Liver (tissue), 9 donors: ENCODE data around the gene CHST12. TPM values are rescaled to one million over a fixed set of nuclear protein-coding genes. Genes with fewer than 3 reads are reported as not detected.

Experiments
- DNase-seq: peaks from one replicate; pipeline ENCODE4 v3.0.0-alpha.2; 2017; ENCODE audit warnings: low spot score
- H3K27ac ChIP-seq, 2 donors: one replicate each; pipeline ENCODE4 v1.7.0; 2013; ENCODE audit warnings: inconsistent platforms in 2 of 2, low read length in 2 of 2, control low read depth in 1 of 2, low read depth in 1 of 2, mild to moderate bottlenecking in 1 of 2
- H3K27me3 ChIP-seq, 4 donors: one replicate each; pipeline versions ENCODE4 v1.6.1 to v1.7.0; 2013; ENCODE audit warnings: low read length in 3 of 4, inconsistent platforms in 1 of 4, mild to moderate bottlenecking in 1 of 4, moderate library complexity in 1 of 4; ENCODE audit not compliant: control insufficient read depth in 4 of 4, insufficient read depth in 4 of 4
- H3K36me3 ChIP-seq, 4 donors: one replicate each; pipeline versions ENCODE4 v1.6.1 to v1.7.0; 2013; ENCODE audit warnings: low read length in 3 of 4, mild to moderate bottlenecking in 3 of 4, low read depth in 1 of 4, moderate library complexity in 1 of 4; ENCODE audit not compliant: control insufficient read depth in 4 of 4, insufficient read depth in 3 of 4
- H3K4me1 ChIP-seq, 4 donors: one replicate each; pipeline versions ENCODE4 v1.6.1 to v1.7.0; 2013; ENCODE audit warnings: low read length in 3 of 4, mild to moderate bottlenecking in 3 of 4, moderate library complexity in 1 of 4; ENCODE audit not compliant: control insufficient read depth in 4 of 4, insufficient read depth in 4 of 4
- H3K4me3 ChIP-seq, 3 donors: one replicate each; pipeline versions ENCODE4 v1.6.1 to v1.7.0; 2013; ENCODE audit warnings: low read length in 3 of 3, control low read depth in 1 of 3, low read depth in 1 of 3, mild to moderate bottlenecking in 1 of 3
- H3K9ac ChIP-seq, 2 donors: one replicate each; pipeline ENCODE4 v1.7.0; 2013; ENCODE audit warnings: low read length in 2 of 2, mild to moderate bottlenecking in 2 of 2, moderate library complexity in 2 of 2, control low read depth in 1 of 2, low read depth in 1 of 2
- H3K9me3 ChIP-seq, 4 donors: one replicate each; pipeline versions ENCODE4 v1.6.1 to v1.7.0; 2013; ENCODE audit warnings: low read length in 3 of 4; ENCODE audit not compliant: control insufficient read depth in 4 of 4
- EGR1 ChIP-seq, 2 donors: IDR thresholded peaks; 2 replicates each; pipeline ENCODE4 v1.6.1; 2016 to 2018; ENCODE audit warnings: antibody characterized with exemption in 2 of 2, low read depth in 2 of 2
- FOXA1 ChIP-seq: IDR thresholded peaks from 2 replicates; pipeline ENCODE4 v1.6.1; 2016; ENCODE audit warnings: antibody characterized with exemption
- FOXA2 ChIP-seq: IDR thresholded peaks from 2 replicates; pipeline ENCODE4 v1.6.1; 2016; ENCODE audit warnings: antibody characterized with exemption
- GABPA ChIP-seq, 2 donors: IDR thresholded peaks in 1 of 2; conservative IDR thresholded peaks in 1 of 2; 2 replicates each; pipeline ENCODE4 v1.6.1; 2016; ENCODE audit warnings: antibody characterized with exemption in 2 of 2, mild to moderate bottlenecking in 1 of 2, moderate library complexity in 1 of 2
- HNF4A ChIP-seq, 2 donors: conservative IDR thresholded peaks; 2 replicates each; pipeline ENCODE4 v1.6.1; 2016; ENCODE audit warnings: antibody characterized with exemption in 2 of 2, mild to moderate bottlenecking in 2 of 2
- HNF4G ChIP-seq: IDR thresholded peaks from 2 replicates; pipeline ENCODE4 v1.6.1; 2016; ENCODE audit warnings: antibody characterized with exemption
- JUND ChIP-seq, 2 donors: IDR thresholded peaks; 2 replicates each; pipeline ENCODE4 v1.6.1; 2016; ENCODE audit warnings: antibody characterized with exemption in 2 of 2
- NR2F2 ChIP-seq: IDR thresholded peaks from 2 replicates; pipeline ENCODE4 v1.6.1; 2016; ENCODE audit warnings: antibody characterized with exemption
- RXRA ChIP-seq, 2 donors: IDR thresholded peaks; 2 replicates each; pipeline ENCODE4 v1.6.1; 2017 to 2018; ENCODE audit warnings: antibody characterized with exemption in 2 of 2, mild to moderate bottlenecking in 1 of 2
- SP1 ChIP-seq: IDR thresholded peaks from 2 replicates; pipeline ENCODE4 v1.6.1; 2018; ENCODE audit warnings: antibody characterized with exemption, mild to moderate bottlenecking
- TAF1 ChIP-seq: conservative IDR thresholded peaks from 2 replicates; pipeline ENCODE4 v1.6.1; 2016; ENCODE audit warnings: antibody characterized with exemption, mild to moderate bottlenecking
- YY1 ChIP-seq: IDR thresholded peaks from 2 replicates; pipeline ENCODE4 v1.6.1; 2016; ENCODE audit warnings: antibody characterized with exemption, mild to moderate bottlenecking
- WGBS: extraction: QIAGEN DNeasy Blood & Tissue Kit; methylation state at CpG from one replicate; pipeline ENCODE4 v1.1.7; 2013; 5-methylcytosine and 5-hydroxymethylcytosine counted together
- polyA plus RNA-seq, 2 donors: library from polyadenylated mRNA; stranded (reverse) in 1 of 2; unstranded in 1 of 2; fragments of 200-250 nt in 1 of 2; fragments of >200 nt in 1 of 2; fragmentation: Nextera tagmentation in 1 of 2; extraction: Ambion mirVana in 1 of 2; gene quantifications; one replicate each; pipeline versions ENCODE4 v1.2.1 to v1.2.3, GENCODE V29; 2013 to 2015
- total RNA-seq, 2 donors: library from RNA; depleted of rRNA; stranded (reverse); fragments of >200 nt; gene quantifications; one replicate each; pipeline ENCODE4 v1.2.3, GENCODE V29; 2014
- TF ChIP-seq, protein P1 (sequence below): IDR thresholded peaks from 2 replicates; pipeline ENCODE4 v1.6.1; 2016; ENCODE audit warnings: antibody characterized with exemption
- TF ChIP-seq, protein P2 (sequence below): IDR thresholded peaks from 2 replicates; pipeline ENCODE4 v1.6.1; 2016; ENCODE audit warnings: antibody characterized with exemption
- TF ChIP-seq, protein P3 (sequence below): IDR thresholded peaks from 2 replicates; pipeline ENCODE4 v1.6.1; 2016; ENCODE audit warnings: antibody characterized with exemption, mild to moderate bottlenecking
- TF ChIP-seq, protein P4 (sequence below): fragments of 150-350 bp; IDR thresholded peaks from 2 replicates; pipeline ENCODE4 v1.5.1; 2017; ENCODE audit warnings: improper control_type of control experiment, low read depth, low read length; ENCODE audit not compliant: missing input control
- TF ChIP-seq, protein P5 (sequence below): IDR thresholded peaks from 2 replicates; pipeline ENCODE4 v1.6.1; 2016; ENCODE audit warnings: antibody characterized with exemption
- donor health status: healthy.
- donor health status: healthy.
- donor health status: healthy.
- donor health status: healthy.
- donor health status: healthy.

CHST12 gene
- total and polyA plus RNA-seq, 4 donors, result 3.2 to 11.9 (median 5.2) TPM

DNA sequence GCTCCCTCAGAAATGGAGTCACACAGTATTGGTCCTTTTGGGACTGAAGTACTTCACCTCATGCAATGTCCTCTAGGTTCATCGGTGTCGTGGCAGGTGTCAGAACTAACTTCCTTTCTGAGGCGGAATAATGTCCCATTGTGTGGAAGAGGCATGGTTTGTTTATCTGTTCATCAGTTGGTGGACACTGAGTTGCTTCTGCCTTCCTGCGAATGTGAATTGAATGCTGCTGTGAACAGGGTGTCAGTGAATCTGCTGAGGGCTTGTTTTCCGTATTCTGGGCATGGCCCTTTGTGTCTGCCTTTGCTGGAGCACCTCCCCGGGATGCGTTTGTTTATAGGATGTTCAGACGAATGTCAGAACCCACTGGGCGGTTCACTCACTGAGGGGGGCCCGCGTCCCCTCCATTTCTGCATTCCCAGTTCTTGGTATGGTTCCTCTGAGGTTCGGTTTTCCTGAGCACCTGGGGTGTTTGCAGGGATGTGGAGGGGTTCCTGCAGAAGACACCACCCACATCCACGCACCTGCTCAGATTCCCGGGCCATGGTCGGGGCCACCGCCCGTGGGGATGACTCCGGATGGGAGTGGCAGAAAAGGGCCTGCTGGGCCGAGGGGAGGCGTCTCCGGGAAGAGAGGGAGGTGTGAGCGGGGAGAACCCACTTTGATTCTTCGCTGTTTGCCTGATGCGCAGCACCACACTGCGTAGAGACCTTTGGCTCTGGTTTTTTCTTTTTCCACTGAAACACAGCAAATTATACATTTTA lies 33.1 kb downstream of the CHST12 start:
- Histone ChIP-seq H3K36me3 (peaks cover 8 to 28% (median 13%) of the 10 kb centered on the region in 4 donors), H3K4me3 (no peak overlapping the region), H3K9ac (no peak overlapping the region), H3K4me1 (no peaks in the 10 kb centered on the region), H3K27ac (no peak overlapping the region), H3K27me3 (no peaks in the 10 kb centered on the region), H3K9me3 (no peaks in the 10 kb centered on the region)
- 91% methylated on average over 25 of the region's 25 CpGs for WGBS
- TF ChIP-seq FOXA2, result no peak
- TF ChIP-seq, protein P1, sequence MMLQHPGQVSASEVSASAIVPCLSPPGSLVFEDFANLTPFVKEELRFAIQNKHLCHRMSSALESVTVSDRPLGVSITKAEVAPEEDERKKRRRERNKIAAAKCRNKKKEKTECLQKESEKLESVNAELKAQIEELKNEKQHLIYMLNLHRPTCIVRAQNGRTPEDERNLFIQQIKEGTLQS, result no peak
- TF ChIP-seq YY1, result no peak
- TF ChIP-seq, protein P2, sequence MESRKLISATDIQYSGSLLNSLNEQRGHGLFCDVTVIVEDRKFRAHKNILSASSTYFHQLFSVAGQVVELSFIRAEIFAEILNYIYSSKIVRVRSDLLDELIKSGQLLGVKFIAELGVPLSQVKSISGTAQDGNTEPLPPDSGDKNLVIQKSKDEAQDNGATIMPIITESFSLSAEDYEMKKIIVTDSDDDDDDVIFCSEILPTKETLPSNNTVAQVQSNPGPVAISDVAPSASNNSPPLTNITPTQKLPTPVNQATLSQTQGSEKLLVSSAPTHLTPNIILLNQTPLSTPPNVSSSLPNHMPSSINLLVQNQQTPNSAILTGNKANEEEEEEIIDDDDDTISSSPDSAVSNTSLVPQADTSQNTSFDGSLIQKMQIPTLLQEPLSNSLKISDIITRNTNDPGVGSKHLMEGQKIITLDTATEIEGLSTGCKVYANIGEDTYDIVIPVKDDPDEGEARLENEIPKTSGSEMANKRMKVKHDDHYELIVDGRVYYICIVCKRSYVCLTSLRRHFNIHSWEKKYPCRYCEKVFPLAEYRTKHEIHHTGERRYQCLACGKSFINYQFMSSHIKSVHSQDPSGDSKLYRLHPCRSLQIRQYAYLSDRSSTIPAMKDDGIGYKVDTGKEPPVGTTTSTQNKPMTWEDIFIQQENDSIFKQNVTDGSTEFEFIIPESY, result no peak
- TF ChIP-seq HNF4A (conservative IDR thresholded peaks at IDR 0.05), result no peak
- no peak for TF ChIP-seq NR2F2
- no peak for TF ChIP-seq FOXA1
- TF ChIP-seq, protein P3, sequence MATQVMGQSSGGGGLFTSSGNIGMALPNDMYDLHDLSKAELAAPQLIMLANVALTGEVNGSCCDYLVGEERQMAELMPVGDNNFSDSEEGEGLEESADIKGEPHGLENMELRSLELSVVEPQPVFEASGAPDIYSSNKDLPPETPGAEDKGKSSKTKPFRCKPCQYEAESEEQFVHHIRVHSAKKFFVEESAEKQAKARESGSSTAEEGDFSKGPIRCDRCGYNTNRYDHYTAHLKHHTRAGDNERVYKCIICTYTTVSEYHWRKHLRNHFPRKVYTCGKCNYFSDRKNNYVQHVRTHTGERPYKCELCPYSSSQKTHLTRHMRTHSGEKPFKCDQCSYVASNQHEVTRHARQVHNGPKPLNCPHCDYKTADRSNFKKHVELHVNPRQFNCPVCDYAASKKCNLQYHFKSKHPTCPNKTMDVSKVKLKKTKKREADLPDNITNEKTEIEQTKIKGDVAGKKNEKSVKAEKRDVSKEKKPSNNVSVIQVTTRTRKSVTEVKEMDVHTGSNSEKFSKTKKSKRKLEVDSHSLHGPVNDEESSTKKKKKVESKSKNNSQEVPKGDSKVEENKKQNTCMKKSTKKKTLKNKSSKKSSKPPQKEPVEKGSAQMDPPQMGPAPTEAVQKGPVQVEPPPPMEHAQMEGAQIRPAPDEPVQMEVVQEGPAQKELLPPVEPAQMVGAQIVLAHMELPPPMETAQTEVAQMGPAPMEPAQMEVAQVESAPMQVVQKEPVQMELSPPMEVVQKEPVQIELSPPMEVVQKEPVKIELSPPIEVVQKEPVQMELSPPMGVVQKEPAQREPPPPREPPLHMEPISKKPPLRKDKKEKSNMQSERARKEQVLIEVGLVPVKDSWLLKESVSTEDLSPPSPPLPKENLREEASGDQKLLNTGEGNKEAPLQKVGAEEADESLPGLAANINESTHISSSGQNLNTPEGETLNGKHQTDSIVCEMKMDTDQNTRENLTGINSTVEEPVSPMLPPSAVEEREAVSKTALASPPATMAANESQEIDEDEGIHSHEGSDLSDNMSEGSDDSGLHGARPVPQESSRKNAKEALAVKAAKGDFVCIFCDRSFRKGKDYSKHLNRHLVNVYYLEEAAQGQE, result no peak
- no peak for TF ChIP-seq JUND (IDR thresholded peaks at IDR 0.05)
- no peak for TF ChIP-seq EGR1 (IDR thresholded peaks at IDR 0.05; ENCODE audit: low read depth in 2 of 2)
- DNase-seq, result no peak

DNA sequence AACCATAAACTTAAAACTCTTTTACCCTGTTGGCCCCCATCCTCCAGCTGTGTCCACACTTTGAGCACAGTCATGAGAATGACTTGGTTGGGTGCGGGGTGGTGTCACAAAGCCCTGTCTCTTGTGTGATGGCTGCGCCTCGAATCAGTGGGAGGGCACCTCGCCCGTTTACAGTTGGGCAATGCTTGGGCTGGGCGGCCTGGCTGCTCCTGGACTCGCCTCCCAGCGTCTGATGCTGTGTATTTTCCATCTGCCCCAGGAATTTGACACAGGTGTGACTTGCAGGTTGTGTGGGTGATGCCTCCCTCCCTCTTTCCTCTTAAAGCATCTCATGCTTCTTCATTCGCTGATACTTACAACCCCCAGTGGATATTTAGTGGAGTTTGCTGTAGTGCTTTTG lies 33.7 kb downstream of the CHST12 start:
- H3K4me1 ChIP-seq, result no peaks in the 10 kb centered on the region
- no peak overlapping the region for H3K27ac ChIP-seq
- no peak overlapping the region for H3K4me3 ChIP-seq
- H3K36me3 ChIP-seq, result peaks cover 8 to 28% (median 13%) of the 10 kb centered on the region in 4 donors
- TF ChIP-seq FOXA1 (no peak), RXRA (IDR thresholded peaks at IDR 0.05) (no peak), NR2F2 (no peak), SP1 (no peak), JUND (IDR thresholded peaks at IDR 0.05) (no peak), HNF4G (no peak), YY1 (no peak), TAF1 (no peak), GABPA (IDR thresholded peaks at IDR 0.05 in 1 of 2, conservative IDR thresholded peaks at IDR 0.05 in 1 of 2) (no peak), HNF4A (conservative IDR thresholded peaks at IDR 0.05) (no peak)
- TF ChIP-seq, protein P2, result no peak
- TF ChIP-seq, protein P3, result no peak
- TF ChIP-seq, protein P4, sequence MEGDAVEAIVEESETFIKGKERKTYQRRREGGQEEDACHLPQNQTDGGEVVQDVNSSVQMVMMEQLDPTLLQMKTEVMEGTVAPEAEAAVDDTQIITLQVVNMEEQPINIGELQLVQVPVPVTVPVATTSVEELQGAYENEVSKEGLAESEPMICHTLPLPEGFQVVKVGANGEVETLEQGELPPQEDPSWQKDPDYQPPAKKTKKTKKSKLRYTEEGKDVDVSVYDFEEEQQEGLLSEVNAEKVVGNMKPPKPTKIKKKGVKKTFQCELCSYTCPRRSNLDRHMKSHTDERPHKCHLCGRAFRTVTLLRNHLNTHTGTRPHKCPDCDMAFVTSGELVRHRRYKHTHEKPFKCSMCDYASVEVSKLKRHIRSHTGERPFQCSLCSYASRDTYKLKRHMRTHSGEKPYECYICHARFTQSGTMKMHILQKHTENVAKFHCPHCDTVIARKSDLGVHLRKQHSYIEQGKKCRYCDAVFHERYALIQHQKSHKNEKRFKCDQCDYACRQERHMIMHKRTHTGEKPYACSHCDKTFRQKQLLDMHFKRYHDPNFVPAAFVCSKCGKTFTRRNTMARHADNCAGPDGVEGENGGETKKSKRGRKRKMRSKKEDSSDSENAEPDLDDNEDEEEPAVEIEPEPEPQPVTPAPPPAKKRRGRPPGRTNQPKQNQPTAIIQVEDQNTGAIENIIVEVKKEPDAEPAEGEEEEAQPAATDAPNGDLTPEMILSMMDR, result no peak
- TF ChIP-seq, protein P5, sequence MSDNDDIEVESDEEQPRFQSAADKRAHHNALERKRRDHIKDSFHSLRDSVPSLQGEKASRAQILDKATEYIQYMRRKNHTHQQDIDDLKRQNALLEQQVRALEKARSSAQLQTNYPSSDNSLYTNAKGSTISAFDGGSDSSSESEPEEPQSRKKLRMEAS, result no peak
- H3K9ac ChIP-seq, result no peak overlapping the region
- DNase-seq, result no peak
- H3K27me3 ChIP-seq, result no peaks in the 10 kb centered on the region
- 76% methylated on average over 9 of the region's 9 CpGs for WGBS
- no peaks in the 10 kb centered on the region for H3K9me3 ChIP-seq
